Chondrocyte (in vitro differentiated cells): ENCODE results near the gene STAT4. TPM values are rescaled to one million over a fixed set of nuclear protein-coding genes. Genes with fewer than 3 reads are reported as not detected.

ENCODE experiments used
- DNase-seq: peaks from one replicate; pipeline ENCODE4 v3.0.0; 2021; ENCODE audit warnings: mixed read lengths, low spot score
- H3K27ac Mint-ChIP-seq: one replicate; pipeline ENCODE4 v1.8.0; 2021; ENCODE audit warnings: mild to moderate bottlenecking, moderate library complexity, mixed read lengths; ENCODE audit not compliant: unreplicated experiment
- H3K27me3 Mint-ChIP-seq: 2 replicates; pipeline ENCODE4 v1.8.0; 2021; ENCODE audit warnings: low read depth, mixed read lengths
- H3K36me3 Mint-ChIP-seq: 2 replicates; pipeline ENCODE4 v1.8.0; 2021; ENCODE audit warnings: low read depth, mixed read lengths
- H3K4me1 Mint-ChIP-seq: 2 replicates; pipeline ENCODE4 v1.8.0; 2021; ENCODE audit warnings: low read depth, mild to moderate bottlenecking, mixed read lengths
- H3K4me3 Mint-ChIP-seq: one replicate; pipeline ENCODE4 v1.8.0; 2021; ENCODE audit warnings: mild to moderate bottlenecking, moderate library complexity, mixed read lengths; ENCODE audit not compliant: unreplicated experiment
- H3K9me3 Mint-ChIP-seq: 2 replicates; pipeline ENCODE4 v1.8.0; 2021; ENCODE audit warnings: low read depth, mixed read lengths
- CTCF ChIP-seq: fragments of 200-600 bp; sonication (generic); IDR thresholded peaks from 2 replicates; pipeline ENCODE4 v1.5.0; 2021; ENCODE audit warnings: antibody characterized with exemption, mild to moderate bottlenecking, moderate library complexity
- total RNA-seq: library from RNA; stranded (reverse); gene quantifications from 3 replicates; pipeline ENCODE4 v1.2.1, GENCODE V29; 2021

STAT4 gene
- total RNA-seq, 1 donor from 2014 or later, result 12.4 TPM

- no peak for DNase-seq
- TF ChIP-seq CTCF, result no peak
- Mint-ChIP-seq H3K4me3 (no peak overlapping the region), H3K27ac (peak overlapping the region; percentile 0), H3K9me3 (no peaks in the 10 kb centered on the region), H3K27me3 (no peaks in the 10 kb centered on the region), H3K36me3 (peaks cover 64% of the 10 kb centered on the region), H3K4me1 (no peaks in the 10 kb centered on the region)
Observed at GRCh38 chr2:190993292-190993643, 157.5 kb downstream of the STAT4 start.

GRCh38 chr2:190990132-190990531 lies 160.7 kb downstream of the STAT4 start:
- no peak for TF ChIP-seq CTCF
- Mint-ChIP-seq H3K36me3 (peaks cover 56% of the 10 kb centered on the region), H3K27ac (no peak overlapping the region)

GRCh38 chr2:190988910-190989309 lies 161.9 kb downstream of the STAT4 start:
- Mint-ChIP-seq H3K36me3 (peaks cover 57% of the 10 kb centered on the region), H3K27me3 (no peaks in the 10 kb centered on the region), H3K4me3 (no peak overlapping the region), H3K27ac (no peak overlapping the region), H3K4me1 (peaks cover 7% of the 10 kb centered on the region), H3K9me3 (no peaks in the 10 kb centered on the region)
- no peak for DNase-seq
- TF ChIP-seq CTCF, result no peak

More at GRCh38 chr2:190990132-190990531, 160.7 kb downstream of the STAT4 start:
- no peaks in the 10 kb centered on the region for H3K9me3 Mint-ChIP-seq
- no peak for DNase-seq
- H3K4me3 Mint-ChIP-seq, result no peak overlapping the region
- no peaks in the 10 kb centered on the region for H3K4me1 Mint-ChIP-seq
- no peaks in the 10 kb centered on the region for H3K27me3 Mint-ChIP-seq

- Mint-ChIP-seq H3K36me3 (peaks cover 52% of the 10 kb centered on the region), H3K4me1 (peaks cover 7% of the 10 kb centered on the region), H3K4me3 (no peak overlapping the region), H3K27me3 (no peaks in the 10 kb centered on the region), H3K9me3 (no peaks in the 10 kb centered on the region), H3K27ac (no peak overlapping the region)
- no peak for DNase-seq
- no peak for TF ChIP-seq CTCF
Observed at GRCh38 chr2:190987938-190988337, 162.9 kb downstream of the STAT4 start.

GRCh38 chr2:190987116-190987515 lies 163.7 kb downstream of the STAT4 start:
- H3K4me3 Mint-ChIP-seq, result no peak overlapping the region
- H3K27me3 Mint-ChIP-seq, result no peaks in the 10 kb centered on the region
- H3K27ac Mint-ChIP-seq, result no peak overlapping the region
- no peak for TF ChIP-seq CTCF
- H3K9me3 Mint-ChIP-seq, result no peaks in the 10 kb centered on the region
- peaks cover 7% of the 10 kb centered on the region for H3K4me1 Mint-ChIP-seq
- H3K36me3 Mint-ChIP-seq, result peaks cover 56% of the 10 kb centered on the region
- DNase-seq, result no peak
